ENCODE results near the gene MOSPD2. TPM values are rescaled to one million over a fixed set of nuclear protein-coding genes. Genes with fewer than 3 reads are reported as not detected.

Gene MOSPD2
- total RNA-seq, 1 donor from 2014 or later = 18.8 TPM

DNA sequence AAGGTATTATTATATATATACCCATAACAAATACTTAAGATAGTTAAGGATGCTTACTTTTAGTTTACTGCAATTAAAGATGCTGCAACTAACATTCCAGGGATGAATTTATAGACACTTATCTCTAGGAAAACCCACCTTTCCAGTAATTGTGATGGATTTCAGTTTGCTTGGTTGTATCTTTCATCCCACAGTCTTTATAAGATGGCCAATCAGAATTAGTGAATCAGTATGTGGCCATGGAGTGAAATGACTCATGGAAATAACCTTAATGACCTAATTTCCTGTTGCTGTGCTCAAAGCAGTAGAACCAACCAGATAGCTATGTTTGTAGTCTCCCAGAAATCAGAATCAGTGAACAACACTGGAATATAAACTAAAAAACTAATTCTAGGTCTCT, 26.4 kb downstream of the MOSPD2 start:
- TF ChIP-seq, protein P1, sequence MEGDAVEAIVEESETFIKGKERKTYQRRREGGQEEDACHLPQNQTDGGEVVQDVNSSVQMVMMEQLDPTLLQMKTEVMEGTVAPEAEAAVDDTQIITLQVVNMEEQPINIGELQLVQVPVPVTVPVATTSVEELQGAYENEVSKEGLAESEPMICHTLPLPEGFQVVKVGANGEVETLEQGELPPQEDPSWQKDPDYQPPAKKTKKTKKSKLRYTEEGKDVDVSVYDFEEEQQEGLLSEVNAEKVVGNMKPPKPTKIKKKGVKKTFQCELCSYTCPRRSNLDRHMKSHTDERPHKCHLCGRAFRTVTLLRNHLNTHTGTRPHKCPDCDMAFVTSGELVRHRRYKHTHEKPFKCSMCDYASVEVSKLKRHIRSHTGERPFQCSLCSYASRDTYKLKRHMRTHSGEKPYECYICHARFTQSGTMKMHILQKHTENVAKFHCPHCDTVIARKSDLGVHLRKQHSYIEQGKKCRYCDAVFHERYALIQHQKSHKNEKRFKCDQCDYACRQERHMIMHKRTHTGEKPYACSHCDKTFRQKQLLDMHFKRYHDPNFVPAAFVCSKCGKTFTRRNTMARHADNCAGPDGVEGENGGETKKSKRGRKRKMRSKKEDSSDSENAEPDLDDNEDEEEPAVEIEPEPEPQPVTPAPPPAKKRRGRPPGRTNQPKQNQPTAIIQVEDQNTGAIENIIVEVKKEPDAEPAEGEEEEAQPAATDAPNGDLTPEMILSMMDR (IDR thresholded peaks at IDR 0.05) = no peak
- no peak overlapping the region for H3K4me3 Mint-ChIP-seq (ENCODE audit: unreplicated experiment)
- H3K27me3 Mint-ChIP-seq (ENCODE audit: unreplicated experiment) = no peaks in the 10 kb centered on the region
- H3K4me1 Mint-ChIP-seq (ENCODE audit: unreplicated experiment) = peaks cover 26% of the 10 kb centered on the region
- H3K36me3 Mint-ChIP-seq (ENCODE audit: unreplicated experiment) = peaks cover 12% of the 10 kb centered on the region
- H3K9me3 Mint-ChIP-seq (ENCODE audit: unreplicated experiment) = peaks cover 17% of the 10 kb centered on the region
- no peak for DNase-seq (ENCODE audit: extremely low spot score, unreplicated experiment)
- peak overlapping the region; percentile 34 for H3K27ac Mint-ChIP-seq (ENCODE audit: unreplicated experiment)

- TF ChIP-seq, protein P1 (IDR thresholded peaks at IDR 0.05) = no peak
- no peak overlapping the region for H3K27ac Mint-ChIP-seq (ENCODE audit: unreplicated experiment)
- no peak overlapping the region for H3K4me3 Mint-ChIP-seq (ENCODE audit: unreplicated experiment)
- H3K36me3 Mint-ChIP-seq (ENCODE audit: unreplicated experiment) = peaks cover 3% of the 10 kb centered on the region
- DNase-seq (ENCODE audit: extremely low spot score, unreplicated experiment) = no peak
- peaks cover 15% of the 10 kb centered on the region for H3K9me3 Mint-ChIP-seq (ENCODE audit: unreplicated experiment)
- H3K27me3 Mint-ChIP-seq (ENCODE audit: unreplicated experiment) = no peaks in the 10 kb centered on the region
- H3K4me1 Mint-ChIP-seq (ENCODE audit: unreplicated experiment) = peaks cover 29% of the 10 kb centered on the region
Observed at GRCh38 chrX:14902537-14902936, 29.3 kb downstream of the MOSPD2 start.

GRCh38 chrX:14903891-14904290, 30.7 kb downstream of the MOSPD2 start:
- Mint-ChIP-seq H3K27ac (ENCODE audit: unreplicated experiment) (peak overlapping the region; percentile 56), H3K27me3 (ENCODE audit: unreplicated experiment) (no peaks in the 10 kb centered on the region), H3K9me3 (ENCODE audit: unreplicated experiment) (peaks cover 15% of the 10 kb centered on the region), H3K4me3 (ENCODE audit: unreplicated experiment) (no peak overlapping the region), H3K4me1 (ENCODE audit: unreplicated experiment) (peaks cover 29% of the 10 kb centered on the region), H3K36me3 (ENCODE audit: unreplicated experiment) (peaks cover 3% of the 10 kb centered on the region)
- TF ChIP-seq, protein P1 (IDR thresholded peaks at IDR 0.05) = no peak
- DNase-seq (ENCODE audit: extremely low spot score, unreplicated experiment) = no peak

- Mint-ChIP-seq H3K27me3 (ENCODE audit: unreplicated experiment) (no peaks in the 10 kb centered on the region), H3K27ac (ENCODE audit: unreplicated experiment) (no peak overlapping the region), H3K4me1 (ENCODE audit: unreplicated experiment) (peaks cover 2% of the 10 kb centered on the region), H3K4me3 (ENCODE audit: unreplicated experiment) (no peak overlapping the region), H3K36me3 (ENCODE audit: unreplicated experiment) (peaks cover 20% of the 10 kb centered on the region), H3K9me3 (ENCODE audit: unreplicated experiment) (no peaks in the 10 kb centered on the region)
- no peak for DNase-seq (ENCODE audit: extremely low spot score, unreplicated experiment)
- TF ChIP-seq, protein P1 (IDR thresholded peaks at IDR 0.05) = no peak
Observed at GRCh38 chrX:14913241-14913640, 40.0 kb downstream of the MOSPD2 start.

DNA sequence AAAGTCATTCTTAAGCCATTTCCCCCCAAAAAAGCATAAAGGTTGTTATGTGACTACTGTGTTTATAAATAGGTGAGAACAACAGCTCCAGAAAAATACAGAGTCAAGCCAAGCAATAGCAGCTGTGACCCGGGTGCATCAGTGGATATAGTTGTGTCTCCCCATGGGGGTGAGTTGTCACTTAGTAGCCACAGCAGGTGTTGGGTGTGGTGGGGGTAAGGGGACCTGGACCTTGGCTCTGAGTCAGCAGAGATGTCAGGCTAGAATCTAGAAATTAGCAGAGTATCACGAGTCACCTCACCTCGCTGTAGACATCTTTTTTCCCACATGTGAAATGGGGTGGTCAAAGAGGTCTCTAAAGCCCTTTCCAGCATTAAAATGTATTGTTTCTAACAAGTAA, 42.4 kb downstream of the MOSPD2 start:
- Mint-ChIP-seq H3K27ac (ENCODE audit: unreplicated experiment) (no peak overlapping the region), H3K4me3 (ENCODE audit: unreplicated experiment) (no peak overlapping the region)
- TF ChIP-seq, protein P1 (IDR thresholded peaks at IDR 0.05) = no peak

More for the DNA sequence above, 42.4 kb downstream of the MOSPD2 start:
- DNase-seq (ENCODE audit: extremely low spot score, unreplicated experiment) = no peak
- Mint-ChIP-seq H3K27me3 (ENCODE audit: unreplicated experiment) (no peaks in the 10 kb centered on the region), H3K4me1 (ENCODE audit: unreplicated experiment) (peaks cover 14% of the 10 kb centered on the region), H3K9me3 (ENCODE audit: unreplicated experiment) (no peaks in the 10 kb centered on the region), H3K36me3 (ENCODE audit: unreplicated experiment) (peaks cover 18% of the 10 kb centered on the region)

Measured in osteocyte (in vitro differentiated cells).